ENCODE results near the gene LARGE1. TPM values are rescaled to one million over a fixed set of nuclear protein-coding genes. Genes with fewer than 3 reads are reported as not detected.

The LARGE1 gene
- total and polyA plus RNA-seq, 2 of the 13 experiments (the other 11 are each of a cell fraction or from before 2014, with no cell fraction given): 8.4 to 11.0 TPM

- TF ChIP-seq PRDM15 (CRISPR knock-in tag; IDR thresholded peaks at IDR 0.05) (no peak), ZKSCAN8 (CRISPR knock-in tag; IDR thresholded peaks at IDR 0.05; ENCODE audit: borderline replicate concordance) (no peak), BATF2 (CRISPR knock-in tag; IDR thresholded peaks at IDR 0.05) (no peak), ZFP62 (CRISPR knock-in tag; IDR thresholded peaks at IDR 0.05) (no peak), TOPORS (CRISPR knock-in tag; IDR thresholded peaks at IDR 0.05) (0 out of 2 replicates have a peak, but pooled peaks have one; percentile 47), HMGA1 (CRISPR knock-in tag; conservative IDR thresholded peaks at IDR 0.05) (no peak), JDP2 (CRISPR knock-in tag; IDR thresholded peaks at IDR 0.05; ENCODE audit: borderline replicate concordance) (no peak), ZNF713 (CRISPR knock-in tag; IDR thresholded peaks at IDR 0.05) (no peak), ZNF562 (CRISPR knock-in tag; IDR thresholded peaks at IDR 0.05; ENCODE audit: borderline replicate concordance) (no peak), ZBTB14 (CRISPR knock-in tag; IDR thresholded peaks at IDR 0.05) (no peak), DMTF1 (CRISPR knock-in tag; IDR thresholded peaks at IDR 0.05) (no peak), DPF2 (CRISPR knock-in tag; IDR thresholded peaks at IDR 0.05; ENCODE audit: borderline replicate concordance, low read depth) (peak; percentile 40; the same call in 1 of the 2 replicates), ZNF607 (CRISPR knock-in tag; IDR thresholded peaks at IDR 0.05; ENCODE audit: borderline replicate concordance) (no peak), UBTF (CRISPR knock-in tag; IDR thresholded peaks at IDR 0.05) (no peak), ZFP37 (CRISPR knock-in tag; IDR thresholded peaks at IDR 0.05; ENCODE audit: borderline replicate concordance) (no peak), PRPF4 (IDR thresholded peaks at IDR 0.05; ENCODE audit: low read depth, low read length, poor library complexity, severe bottlenecking) (no peak), KLF12 (CRISPR knock-in tag; IDR thresholded peaks at IDR 0.05; ENCODE audit: borderline replicate concordance) (no peak), ZNF720 (CRISPR knock-in tag; IDR thresholded peaks at IDR 0.05) (no peak), CC2D1A (CRISPR knock-in tag; IDR thresholded peaks at IDR 0.05) (no peak), PCBP2 (optimal IDR thresholded peaks at IDR 0.05; ENCODE audit: low read depth, low read length, poor library complexity, severe bottlenecking) (no peak)
Measured at GRCh38 chr22:33510429-33510904, 409.8 kb downstream of the LARGE1 start (continued).
